Progenitor cell of endocrine pancreas (in vitro differentiated cells): ENCODE measurements around the gene IDH2. TPM values are rescaled to one million over a fixed set of nuclear protein-coding genes. Genes with fewer than 3 reads are reported as not detected.
"Not testable (repeated sequence)": the region's sequence is repeated elsewhere in the genome, so short reads cannot be mapped to it uniquely, and the experiment has no call there.

Source experiments
- DNase-seq: peaks from one replicate; pipeline ENCODE4 v3.0.0; 2021; ENCODE audit warnings: low spot score; ENCODE audit not compliant: unreplicated experiment
- H3K27ac Mint-ChIP-seq: 2 replicates; pipeline ENCODE4 v1.8.0; 2021; ENCODE audit warnings: mild to moderate bottlenecking, moderate library complexity, mixed read lengths
- H3K27me3 Mint-ChIP-seq: 2 replicates; pipeline ENCODE4 v1.8.0; 2021; ENCODE audit warnings: mixed read lengths
- H3K36me3 Mint-ChIP-seq: 2 replicates; pipeline ENCODE4 v1.8.0; 2022; ENCODE audit warnings: mixed read lengths; ENCODE audit not compliant: insufficient read depth
- H3K4me1 Mint-ChIP-seq: 2 replicates; pipeline ENCODE4 v1.8.0; 2021; ENCODE audit warnings: low read depth, mixed read lengths
- H3K4me3 Mint-ChIP-seq: 2 replicates; pipeline ENCODE4 v1.8.0; 2021; ENCODE audit warnings: low read depth, mild to moderate bottlenecking, moderate library complexity, mixed read lengths
- H3K9me3 Mint-ChIP-seq: 2 replicates; pipeline ENCODE4 v1.8.0; 2021; ENCODE audit warnings: low read depth, mixed read lengths
- total RNA-seq: library from RNA; stranded (reverse); gene quantifications from 2 replicates; pipeline ENCODE4 v1.2.1, GENCODE V29; 2021
- TF ChIP-seq, protein P1 (sequence below): fragments of 200-600 bp; sonication (generic); IDR thresholded peaks from one replicate; pipeline ENCODE4 v1.5.0; 2021; ENCODE audit warnings: antibody characterized with exemption, mild to moderate bottlenecking; ENCODE audit not compliant: unreplicated experiment

The IDH2 gene
- total RNA-seq, 1 donor from 2014 or later = 164 TPM

GRCh38 chr15:90071220-90071807 is 31.0 kb downstream of the IDH2 start:
- no peaks in the 10 kb centered on the region for H3K27me3 Mint-ChIP-seq
- H3K4me3 Mint-ChIP-seq = no peak overlapping the region
- H3K9me3 Mint-ChIP-seq = no peaks in the 10 kb centered on the region
- H3K27ac Mint-ChIP-seq = no peak overlapping the region
- H3K4me1 Mint-ChIP-seq = no peaks in the 10 kb centered on the region
- TF ChIP-seq, protein P1, sequence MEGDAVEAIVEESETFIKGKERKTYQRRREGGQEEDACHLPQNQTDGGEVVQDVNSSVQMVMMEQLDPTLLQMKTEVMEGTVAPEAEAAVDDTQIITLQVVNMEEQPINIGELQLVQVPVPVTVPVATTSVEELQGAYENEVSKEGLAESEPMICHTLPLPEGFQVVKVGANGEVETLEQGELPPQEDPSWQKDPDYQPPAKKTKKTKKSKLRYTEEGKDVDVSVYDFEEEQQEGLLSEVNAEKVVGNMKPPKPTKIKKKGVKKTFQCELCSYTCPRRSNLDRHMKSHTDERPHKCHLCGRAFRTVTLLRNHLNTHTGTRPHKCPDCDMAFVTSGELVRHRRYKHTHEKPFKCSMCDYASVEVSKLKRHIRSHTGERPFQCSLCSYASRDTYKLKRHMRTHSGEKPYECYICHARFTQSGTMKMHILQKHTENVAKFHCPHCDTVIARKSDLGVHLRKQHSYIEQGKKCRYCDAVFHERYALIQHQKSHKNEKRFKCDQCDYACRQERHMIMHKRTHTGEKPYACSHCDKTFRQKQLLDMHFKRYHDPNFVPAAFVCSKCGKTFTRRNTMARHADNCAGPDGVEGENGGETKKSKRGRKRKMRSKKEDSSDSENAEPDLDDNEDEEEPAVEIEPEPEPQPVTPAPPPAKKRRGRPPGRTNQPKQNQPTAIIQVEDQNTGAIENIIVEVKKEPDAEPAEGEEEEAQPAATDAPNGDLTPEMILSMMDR = peak; percentile 82
- peak; percentile 36 for DNase-seq
- H3K36me3 Mint-ChIP-seq = peaks cover 9% of the 10 kb centered on the region

- not testable (repeated sequence) for H3K27ac Mint-ChIP-seq, H3K27me3 Mint-ChIP-seq, H3K9me3 Mint-ChIP-seq, H3K4me1 Mint-ChIP-seq, H3K36me3 Mint-ChIP-seq, DNase-seq, H3K4me3 Mint-ChIP-seq
Observed at GRCh38 chr15:90070623-90071022, 31.6 kb downstream of the IDH2 start.

DNA sequence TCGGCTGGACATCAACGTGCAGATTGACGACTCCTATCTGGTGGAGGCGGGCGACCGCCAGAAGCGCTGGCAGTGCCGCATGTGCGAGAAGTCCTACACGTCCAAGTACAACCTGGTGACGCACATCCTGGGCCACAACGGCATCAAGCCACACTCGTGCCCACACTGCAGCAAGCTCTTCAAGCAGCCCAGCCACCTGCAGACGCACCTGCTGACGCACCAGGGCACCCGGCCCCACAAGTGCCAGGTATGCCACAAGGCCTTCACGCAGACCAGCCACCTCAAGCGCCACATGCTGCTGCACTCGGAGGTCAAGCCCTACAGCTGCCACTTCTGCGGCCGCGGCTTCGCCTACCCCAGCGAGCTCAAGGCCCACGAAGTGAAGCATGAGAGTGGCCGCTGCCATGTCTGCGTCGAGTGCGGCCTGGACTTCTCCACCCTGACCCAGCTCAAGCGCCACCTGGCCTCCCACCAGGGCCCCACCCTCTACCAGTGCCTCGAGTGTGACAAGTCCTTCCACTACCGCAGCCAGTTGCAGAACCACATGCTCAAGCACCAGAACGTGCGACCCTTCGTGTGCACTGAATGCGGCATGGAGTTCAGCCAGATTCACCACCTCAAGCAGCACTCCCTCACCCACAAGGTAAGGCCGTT is 34.2 kb downstream of the IDH2 start:
- Mint-ChIP-seq H3K4me3 (no peak overlapping the region), H3K36me3 (peaks cover 3% of the 10 kb centered on the region), H3K4me1 (peaks cover 4% of the 10 kb centered on the region), H3K9me3 (no peaks in the 10 kb centered on the region), H3K27me3 (no peaks in the 10 kb centered on the region), H3K27ac (no peak overlapping the region)
- no peak for DNase-seq
- TF ChIP-seq, protein P1 = no peak

GRCh38 chr15:90067181-90067952 is 34.9 kb downstream of the IDH2 start:
- no peak for DNase-seq
- Mint-ChIP-seq H3K27ac (no peak overlapping the region), H3K27me3 (no peaks in the 10 kb centered on the region), H3K9me3 (no peaks in the 10 kb centered on the region), H3K4me3 (no peak overlapping the region), H3K4me1 (peaks cover 8% of the 10 kb centered on the region), H3K36me3 (peaks cover 3% of the 10 kb centered on the region)
- TF ChIP-seq, protein P1 = no peak

DNA sequence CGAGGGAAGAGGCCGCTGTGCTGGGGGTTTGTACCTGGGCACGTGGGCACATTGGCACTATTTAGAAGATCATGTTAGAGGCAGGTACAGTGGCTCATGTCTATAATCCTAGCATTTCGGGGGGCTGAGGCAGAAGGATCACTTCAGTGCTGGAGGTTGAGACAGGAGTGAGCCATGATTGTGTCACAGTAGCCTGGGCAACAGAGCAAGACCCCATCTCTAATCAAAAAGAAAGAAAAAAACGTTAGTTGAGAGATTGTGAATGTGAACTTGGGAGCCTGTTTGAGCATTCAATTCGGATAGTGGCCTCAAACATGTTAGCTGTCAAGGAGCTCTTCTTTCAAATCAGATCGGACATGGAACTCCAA is 36.6 kb downstream of the IDH2 start:
- H3K27ac Mint-ChIP-seq = no peak overlapping the region
- H3K4me3 Mint-ChIP-seq = no peak overlapping the region
- peaks cover 3% of the 10 kb centered on the region for H3K36me3 Mint-ChIP-seq
- H3K4me1 Mint-ChIP-seq = peaks cover 14% of the 10 kb centered on the region
- H3K9me3 Mint-ChIP-seq = no peaks in the 10 kb centered on the region
- TF ChIP-seq, protein P1 = no peak
- DNase-seq = no peak
- no peaks in the 10 kb centered on the region for H3K27me3 Mint-ChIP-seq
